H1 (cell line): ENCODE measurements around the gene HERC5. TPM values are rescaled to one million over a fixed set of nuclear protein-coding genes. Genes with fewer than 3 reads are reported as not detected.
A peak's percentile ranks its signal among the peaks of the same experiment; 100 is the strongest.

Experiments used
- CBX5 ChIP-seq: fragments of 300-800, 300-1000 bp; sonication (generic); IDR thresholded peaks from 2 replicates; pipeline ENCODE4 v1.7.1; 2016; ENCODE audit warnings: antibody characterized with exemption, low read length, low read depth
- CBX8 ChIP-seq: fragments of 300-800, 300-1000 bp; sonication (generic); IDR thresholded peaks from 2 replicates; pipeline ENCODE4 v1.7.1; 2016; ENCODE audit warnings: low read depth, low read length, borderline replicate concordance
- CREB1 ChIP-seq: IDR thresholded peaks from 2 replicates; pipeline ENCODE4 v1.6.1; 2012; ENCODE audit warnings: inconsistent platforms
- E2F6 ChIP-seq: IDR thresholded peaks from 2 replicates; pipeline ENCODE4 v1.6.1; 2012; ENCODE audit warnings: inconsistent platforms
- EGR1 ChIP-seq: IDR thresholded peaks from 2 replicates; pipeline ENCODE4 v1.6.1; 2011; ENCODE audit warnings: low read depth, low read length, borderline replicate concordance
- EP300 ChIP-seq, 2 experiments: IDR thresholded peaks; 1 replicate in 1 of 2; 2 replicates in 1 of 2; pipeline ENCODE4 v1.6.1; 2011 to 2012; ENCODE audit warnings: low read depth in 2 of 2, low read length in 2 of 2, mild to moderate bottlenecking in 2 of 2, borderline replicate concordance in 1 of 2, inconsistent platforms in 1 of 2, moderate library complexity in 1 of 2
- GABPA ChIP-seq: IDR thresholded peaks from 2 replicates; pipeline ENCODE4 v1.6.1; 2011; ENCODE audit warnings: mild to moderate bottlenecking, low read length, moderate library complexity, borderline replicate concordance; ENCODE audit not compliant: insufficient read depth
- JUN ChIP-seq: IDR thresholded peaks from 2 replicates; pipeline ENCODE4 v1.6.1; 2011; ENCODE audit warnings: low read depth, mild to moderate bottlenecking, improper control_type of control experiment, low read length
- KDM4A ChIP-seq: IDR thresholded peaks from one replicate; pipeline ENCODE4 v1.7.1; 2012; ENCODE audit warnings: low read depth, mild to moderate bottlenecking, moderate library complexity, low read length, inconsistent platforms; ENCODE audit not compliant: severe bottlenecking
- MAFK ChIP-seq: IDR thresholded peaks from 2 replicates; pipeline ENCODE4 v1.6.1; 2012; ENCODE audit warnings: low read depth, mild to moderate bottlenecking, improper control_type of control experiment, low read length
- NANOG ChIP-seq: IDR thresholded peaks from 2 replicates; pipeline ENCODE4 v1.6.1; 2011; ENCODE audit warnings: low read length, low read depth, mild to moderate bottlenecking, inconsistent platforms; ENCODE audit not compliant: insufficient read depth, poor library complexity, severe bottlenecking
- PHF8 ChIP-seq: fragments of 200-600 bp; sonication (generic); conservative IDR thresholded peaks from 2 replicates; pipeline ENCODE4 v1.7.1; 2012; ENCODE audit warnings: low read depth, mild to moderate bottlenecking, inconsistent platforms, low read length, moderate library complexity
- POLR2AphosphoS5 ChIP-seq: IDR thresholded peaks from 2 replicates; pipeline ENCODE4 v1.6.1; 2011; ENCODE audit warnings: low read depth, low read length
- POU5F1 ChIP-seq: IDR thresholded peaks from 2 replicates; pipeline ENCODE4 v1.6.1; 2011; ENCODE audit warnings: low read depth, mild to moderate bottlenecking, low read length, moderate library complexity
- RAD21 ChIP-seq, 2 experiments: IDR thresholded peaks in 1 of 2; conservative IDR thresholded peaks in 1 of 2; 2 replicates each; pipeline ENCODE4 v1.6.1; 2011; ENCODE audit warnings: low read depth in 2 of 2, low read length in 2 of 2, improper control_type of control experiment in 1 of 2, inconsistent platforms in 1 of 2, mild to moderate bottlenecking in 1 of 2, moderate library complexity in 1 of 2
- RBBP5 ChIP-seq: IDR thresholded peaks from 2 replicates; pipeline ENCODE4 v1.7.1; 2012; ENCODE audit warnings: low read depth, mild to moderate bottlenecking, inconsistent platforms, low read length, moderate library complexity, borderline replicate concordance
- RFX5 ChIP-seq: IDR thresholded peaks from 2 replicates; pipeline ENCODE4 v1.6.1; 2011; ENCODE audit warnings: low read depth, low read length, improper control_type of control experiment, borderline replicate concordance
- SIRT6 ChIP-seq: IDR thresholded peaks from one replicate; pipeline ENCODE4 v1.7.1; 2012; ENCODE audit warnings: low read length, inconsistent platforms
- SP1 ChIP-seq: IDR thresholded peaks from 2 replicates; pipeline ENCODE4 v1.6.1; 2011; ENCODE audit warnings: low read depth, low read length
- TAF7 ChIP-seq: optimal IDR thresholded peaks from 2 replicates; pipeline ENCODE3; 2011; ENCODE audit warnings: low read depth, mild to moderate bottlenecking, inconsistent platforms, low read length, moderate library complexity, borderline replicate concordance
- YY1 ChIP-seq: IDR thresholded peaks from 2 replicates; pipeline ENCODE4 v1.6.1; 2011; ENCODE audit warnings: low read depth, mild to moderate bottlenecking, low read length
- polyA plus RNA-seq, 7 experiments: library from polyadenylated mRNA; depleted of rRNA in 3 of 7; stranded (reverse) in 5 of 7; unstranded in 2 of 7; fragments of >200 nt in 5 of 7; fragments of 200-250 nt in 2 of 7; gene quantifications; 1 replicate in 5 of 7; 2 replicates in 1 of 7; 4 replicates in 1 of 7; pipeline versions ENCODE4 v1.2.1 to v1.2.3, GENCODE V29; 2011 to 2013; ENCODE audit warnings: missing spikeins in 2 of 7, mixed read lengths in 2 of 7
- total RNA-seq: library from RNA; stranded (reverse); fragmentation: NEBNext Ultra II Directional; extraction: Animal tissue kit (Norgen Biotek cat#: 25700); gene quantifications from 2 replicates; pipeline ENCODE4 v1.2.1, GENCODE V29; 2021
- TF ChIP-seq, protein P1 (sequence below): IDR thresholded peaks from 2 replicates; pipeline ENCODE4 v1.6.1; 2011; ENCODE audit warnings: low read length, improper control_type of control experiment

HERC5 gene
- total and polyA plus RNA-seq, 2 of the 8 experiments (the other 6 are each of a cell fraction or from before 2014, with no cell fraction given): 6.6 to 20.7 TPM

DNA sequence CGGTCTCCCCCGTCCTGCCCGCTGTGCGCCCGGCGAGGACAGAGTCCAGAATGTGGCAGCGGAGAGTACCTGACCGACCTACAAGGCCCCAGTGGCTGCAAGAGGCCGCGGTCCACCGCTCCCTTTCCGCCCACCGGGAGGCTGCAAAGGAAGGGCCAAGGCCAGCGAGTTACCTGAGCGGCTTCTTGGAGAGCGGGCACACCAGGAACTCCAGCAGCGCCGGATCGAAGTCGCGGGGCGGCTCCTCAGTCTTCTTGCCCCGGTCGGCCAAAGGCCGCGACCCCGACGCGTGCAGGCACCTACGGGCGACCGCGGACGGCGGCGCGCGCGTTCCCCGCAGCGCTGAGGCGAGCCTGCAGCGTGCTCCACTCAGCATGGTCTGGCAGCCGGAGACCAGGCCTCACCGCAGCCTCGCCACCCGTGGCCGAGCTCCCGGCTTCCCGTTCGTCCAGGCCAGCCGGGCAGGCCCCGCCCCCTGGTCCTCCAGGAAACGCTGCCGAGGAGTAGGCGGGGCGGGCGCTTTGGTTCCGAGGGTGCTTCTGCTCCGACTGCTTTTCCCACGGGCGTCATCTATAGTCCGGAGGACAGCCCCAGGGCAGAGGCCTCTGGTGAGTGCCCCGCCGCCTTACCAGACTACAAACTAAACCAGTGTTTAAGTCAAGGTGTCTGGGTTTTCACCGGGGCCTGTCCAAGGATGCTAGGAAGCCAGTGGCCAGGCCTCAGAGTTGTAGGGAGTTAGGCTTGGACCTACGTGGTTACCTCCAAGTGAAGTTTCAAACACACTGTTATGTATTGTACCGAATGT is 66.6 kb downstream of the HERC5 start, which contains the start of gene PYURF (continued):
- TF ChIP-seq PHF8: peak; percentile 97
- TF ChIP-seq CREB1: no peak
- peak; percentile 57 for TF ChIP-seq TAF7
- TF ChIP-seq RAD21 (IDR thresholded peaks at IDR 0.05 in 1 of 2, conservative IDR thresholded peaks at IDR 0.05 in 1 of 2; ENCODE audit: low read depth in 2 of 2, low read length in 2 of 2): no peak
- TF ChIP-seq SIRT6: no peak
- peak; percentile 47; the same call in 1 of the 2 replicates for TF ChIP-seq EGR1
- TF ChIP-seq CBX5: no peak
- peak; percentile 93 for TF ChIP-seq KDM4A
- TF ChIP-seq POU5F1: no peak
- TF ChIP-seq RFX5: no peak
- peak; percentile 95 for TF ChIP-seq RBBP5
- no peak for TF ChIP-seq EP300 (IDR thresholded peaks at IDR 0.05; ENCODE audit: borderline replicate concordance in 1 of 2, low read depth in 2 of 2, low read length in 2 of 2)
- 0 out of 2 replicates have a peak, but pooled peaks have one; percentile 24 for TF ChIP-seq GABPA
- no peak for TF ChIP-seq MAFK
- TF ChIP-seq POLR2AphosphoS5: peak; percentile 93
- TF ChIP-seq NANOG: no peak
- TF ChIP-seq CBX8: no peak
- peak; percentile 55; the same call in 1 of the 2 replicates for TF ChIP-seq SP1
- TF ChIP-seq, protein P1, sequence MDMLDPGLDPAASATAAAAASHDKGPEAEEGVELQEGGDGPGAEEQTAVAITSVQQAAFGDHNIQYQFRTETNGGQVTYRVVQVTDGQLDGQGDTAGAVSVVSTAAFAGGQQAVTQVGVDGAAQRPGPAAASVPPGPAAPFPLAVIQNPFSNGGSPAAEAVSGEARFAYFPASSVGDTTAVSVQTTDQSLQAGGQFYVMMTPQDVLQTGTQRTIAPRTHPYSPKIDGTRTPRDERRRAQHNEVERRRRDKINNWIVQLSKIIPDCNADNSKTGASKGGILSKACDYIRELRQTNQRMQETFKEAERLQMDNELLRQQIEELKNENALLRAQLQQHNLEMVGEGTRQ: no peak
- TF ChIP-seq JUN: no peak
- no peak for TF ChIP-seq YY1
- TF ChIP-seq E2F6: peak; percentile 17; the same call in 1 of the 2 replicates
